Body of pancreas (tissue), 4 donors: ENCODE results near the gene CLSTN2.

ENCODE experiments used
- POLR2A ChIP-seq, 3 donors: fragments of 450-650 bp; IDR thresholded peaks; one replicate each; pipeline ENCODE4 v1.6.1; 2016; ENCODE audit warnings: antibody characterized with exemption in 3 of 3, mild to moderate bottlenecking in 2 of 3
- TF ChIP-seq, protein P1 (sequence below), 7 experiments: fragments of 450-650 bp in 4 of 7; fragments of 200-600 bp in 3 of 7; sonication (generic) in 3 of 7; IDR thresholded peaks; one replicate each; pipeline ENCODE4 v1.5.1; 2016 to 2019; ENCODE audit warnings: antibody characterized with exemption in 7 of 7

DNA sequence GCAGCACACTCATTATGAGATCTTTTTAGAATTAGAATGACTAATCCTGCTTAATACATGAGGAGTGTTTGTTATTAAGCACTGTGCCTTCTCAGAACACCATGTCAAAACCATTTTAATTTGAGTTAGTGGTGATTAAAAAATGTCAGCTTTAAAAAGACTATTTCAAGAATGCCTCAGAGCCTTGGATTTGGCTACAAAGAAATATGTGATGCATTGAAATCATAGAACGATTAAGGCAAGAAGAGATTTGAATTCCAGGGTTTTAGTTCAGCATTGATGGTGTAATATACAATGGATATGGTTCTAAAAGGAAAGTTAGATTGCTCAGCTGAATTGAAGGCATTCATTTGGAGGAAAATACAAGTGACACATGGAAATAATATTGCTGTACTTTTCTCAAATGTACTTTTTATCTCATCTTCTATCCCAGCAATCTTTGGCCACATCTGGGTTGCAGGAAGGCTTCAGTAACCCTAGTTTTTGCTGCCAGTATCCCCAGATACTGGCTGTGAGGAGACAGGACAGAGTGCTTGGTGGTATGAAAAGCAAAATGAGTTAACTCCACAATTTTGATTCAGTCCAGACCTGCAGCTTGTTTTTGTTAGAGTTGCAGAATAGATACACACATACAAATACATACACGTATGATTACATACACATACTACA, 303.8 kb downstream of the CLSTN2 start:
- TF ChIP-seq, protein P1, sequence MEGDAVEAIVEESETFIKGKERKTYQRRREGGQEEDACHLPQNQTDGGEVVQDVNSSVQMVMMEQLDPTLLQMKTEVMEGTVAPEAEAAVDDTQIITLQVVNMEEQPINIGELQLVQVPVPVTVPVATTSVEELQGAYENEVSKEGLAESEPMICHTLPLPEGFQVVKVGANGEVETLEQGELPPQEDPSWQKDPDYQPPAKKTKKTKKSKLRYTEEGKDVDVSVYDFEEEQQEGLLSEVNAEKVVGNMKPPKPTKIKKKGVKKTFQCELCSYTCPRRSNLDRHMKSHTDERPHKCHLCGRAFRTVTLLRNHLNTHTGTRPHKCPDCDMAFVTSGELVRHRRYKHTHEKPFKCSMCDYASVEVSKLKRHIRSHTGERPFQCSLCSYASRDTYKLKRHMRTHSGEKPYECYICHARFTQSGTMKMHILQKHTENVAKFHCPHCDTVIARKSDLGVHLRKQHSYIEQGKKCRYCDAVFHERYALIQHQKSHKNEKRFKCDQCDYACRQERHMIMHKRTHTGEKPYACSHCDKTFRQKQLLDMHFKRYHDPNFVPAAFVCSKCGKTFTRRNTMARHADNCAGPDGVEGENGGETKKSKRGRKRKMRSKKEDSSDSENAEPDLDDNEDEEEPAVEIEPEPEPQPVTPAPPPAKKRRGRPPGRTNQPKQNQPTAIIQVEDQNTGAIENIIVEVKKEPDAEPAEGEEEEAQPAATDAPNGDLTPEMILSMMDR (IDR thresholded peaks at IDR 0.05) = no peak
- TF ChIP-seq POLR2A (IDR thresholded peaks at IDR 0.05) = no peak
